CD4-positive, alpha-beta T cell treated with Interleukin-6 at 100 ng/mL for 8 hours (primary cell): ENCODE data around the gene PGLYRP2.
"Not testable (repeated sequence)": the region's sequence is repeated elsewhere in the genome, so short reads cannot be mapped to it uniquely, and the experiment has no call there.

ENCODE experiments used
- DNase-seq: peaks from one replicate; pipeline ENCODE4 v3.0.0-alpha.2; 2020; ENCODE audit warnings: mixed read lengths, low spot score

Gene PGLYRP2

GRCh38 chr19:15488489-15489226 is 9.4 kb upstream of the PGLYRP2 start:
- no peak for DNase-seq

GRCh38 chr19:15487038-15487437 is 7.7 kb upstream of the PGLYRP2 start:
- no peak for DNase-seq

GRCh38 chr19:15485768-15486167 is 6.5 kb upstream of the PGLYRP2 start:
- not testable (repeated sequence) for DNase-seq

- DNase-seq, result not testable (repeated sequence)
These were observed 1.7 kb upstream of the PGLYRP2 start for GRCh38 chr19:15480996-15481395.

GRCh38 chr19:15476325-15476724 is 3.0 kb downstream of the PGLYRP2 start:
- no peak for DNase-seq

- no peak for DNase-seq
These were observed 3.7 kb downstream of the PGLYRP2 start for GRCh38 chr19:15475611-15476010.

- DNase-seq, result no peak
These were observed 4.1 kb downstream of the PGLYRP2 start for GRCh38 chr19:15475169-15475568.

GRCh38 chr19:15473821-15474220 is 5.5 kb downstream of the PGLYRP2 start:
- DNase-seq, result not testable (repeated sequence)

- DNase-seq, result no peak
These were observed 7.6 kb downstream of the PGLYRP2 start for GRCh38 chr19:15471639-15472101.

- peak; percentile 21 for DNase-seq
These were observed 9.6 kb downstream of the PGLYRP2 start for GRCh38 chr19:15469513-15470297.

- DNase-seq, result no peak
These were observed 10.4 kb downstream of the PGLYRP2 start for GRCh38 chr19:15468675-15469512.

GRCh38 chr19:15467734-15468214 is 11.5 kb downstream of the PGLYRP2 start:
- DNase-seq, result no peak

- DNase-seq, result peak; percentile 83
These were observed 12.2 kb downstream of the PGLYRP2 start for GRCh38 chr19:15466851-15467733.

- DNase-seq, result peak; percentile 75
These were observed 14.6 kb downstream of the PGLYRP2 start, which contains the start of gene RASAL3 for GRCh38 chr19:15464394-15465385. Gene RASAL3, minus strand, starts transcription at chr19:15464544. Its CDS starts 186 bp downstream, at chr19:15464358.

GRCh38 chr19:15463861-15464371 is 15.4 kb downstream of the PGLYRP2 start:
- DNase-seq, result peak; percentile 84

- DNase-seq, result no peak
These were observed 17.6 kb downstream of the PGLYRP2 start for GRCh38 chr19:15461694-15462093.

- DNase-seq, result no peak
These were observed 21.4 kb downstream of the PGLYRP2 start for GRCh38 chr19:15457701-15458484.

GRCh38 chr19:15456871-15457700 is 22.2 kb downstream of the PGLYRP2 start:
- DNase-seq, result no peak
